Measurements from ENCODE around the gene LURAP1L. TPM values are rescaled to one million over a fixed set of nuclear protein-coding genes. Genes with fewer than 3 reads are reported as not detected.

The LURAP1L gene
- polyA plus RNA-seq, 2 of the 4 experiments (the other 2 are of a cell fraction), result 24.4 to 61.4 TPM

- Histone ChIP-seq H3K4me3 (no peak overlapping the region), H3K9me3 (no peaks in the 10 kb centered on the region), H3K27ac (peak overlapping the region; percentile 46 to 52; a peak in 3 of 6 replicates), H3K4me1 (peaks cover 69% of the 10 kb centered on the region), H3K4me2 (peak overlapping the region; percentile 25; the same call in 2 of the 3 replicates)
- CTCF ChIA-PET, result interaction anchor here (1.2 to 3.1 kb wide), 2 partner anchors 14 to 21 kb away, joined by 3 to 21 read pairs; partner anchors contain the start of gene LURAP1L
- TF ChIP-seq RARB (CRISPR knock-in tag; IDR thresholded peaks at IDR 0.05) (no peak), HOXB13 (CRISPR knock-in tag; IDR thresholded peaks at IDR 0.05; ENCODE audit: low read depth) (no peak), MYC (IDR thresholded peaks at IDR 0.05; ENCODE audit: borderline replicate concordance, low read length) (no peak), ZC3H11A (IDR thresholded peaks at IDR 0.05) (no peak), ESRRA (IDR thresholded peaks at IDR 0.05; ENCODE audit: borderline replicate concordance, low read length) (no peak), USF2 (IDR thresholded peaks at IDR 0.05) (no peak), HOXB5 (CRISPR knock-in tag; IDR thresholded peaks at IDR 0.05) (no peak), REST (IDR thresholded peaks at IDR 0.05) (no peak), HDAC2 (IDR thresholded peaks at IDR 0.05) (no peak), HES2 (IDR thresholded peaks at IDR 0.05) (no peak), KDM5A (IDR thresholded peaks at IDR 0.05) (no peak), NR3C1 (IDR thresholded peaks at IDR 0.05) (no peak), EHF (CRISPR knock-in tag; IDR thresholded peaks at IDR 0.05) (no peak), GATA3 (IDR thresholded peaks at IDR 0.05; ENCODE audit: borderline replicate concordance) (no peak), POLR2AphosphoS2 (conservative IDR thresholded peaks at IDR 0.05; ENCODE audit: low read length) (no peak)
- TF ChIP-seq, protein P1, sequence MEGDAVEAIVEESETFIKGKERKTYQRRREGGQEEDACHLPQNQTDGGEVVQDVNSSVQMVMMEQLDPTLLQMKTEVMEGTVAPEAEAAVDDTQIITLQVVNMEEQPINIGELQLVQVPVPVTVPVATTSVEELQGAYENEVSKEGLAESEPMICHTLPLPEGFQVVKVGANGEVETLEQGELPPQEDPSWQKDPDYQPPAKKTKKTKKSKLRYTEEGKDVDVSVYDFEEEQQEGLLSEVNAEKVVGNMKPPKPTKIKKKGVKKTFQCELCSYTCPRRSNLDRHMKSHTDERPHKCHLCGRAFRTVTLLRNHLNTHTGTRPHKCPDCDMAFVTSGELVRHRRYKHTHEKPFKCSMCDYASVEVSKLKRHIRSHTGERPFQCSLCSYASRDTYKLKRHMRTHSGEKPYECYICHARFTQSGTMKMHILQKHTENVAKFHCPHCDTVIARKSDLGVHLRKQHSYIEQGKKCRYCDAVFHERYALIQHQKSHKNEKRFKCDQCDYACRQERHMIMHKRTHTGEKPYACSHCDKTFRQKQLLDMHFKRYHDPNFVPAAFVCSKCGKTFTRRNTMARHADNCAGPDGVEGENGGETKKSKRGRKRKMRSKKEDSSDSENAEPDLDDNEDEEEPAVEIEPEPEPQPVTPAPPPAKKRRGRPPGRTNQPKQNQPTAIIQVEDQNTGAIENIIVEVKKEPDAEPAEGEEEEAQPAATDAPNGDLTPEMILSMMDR (IDR thresholded peaks at IDR 0.05), result no peak
- ATAC-seq, result no peak
- no peak for DNase-seq (ENCODE audit: low read depth in 1 of 2, low spot score in 1 of 2)
- 95% methylated on average over 1 of the region's 1 CpG for WGBS (ENCODE audit: missing lambda C conversion rate)
- POLR2A ChIA-PET, result no interaction called here
- no peak for FAIRE-seq
Observed at GRCh38 chr9:12796601-12797000, 21.8 kb downstream of the LURAP1L start.

- DNase-seq (ENCODE audit: low read depth in 1 of 2, low spot score in 1 of 2) (no peak), FAIRE-seq (no peak), ATAC-seq (no peak)
- 87% methylated on average over 1 of the region's 1 CpG for WGBS (ENCODE audit: missing lambda C conversion rate)
- ChIA-PET POLR2A (no interaction called here), CTCF (interaction anchor here (0.9 to 3.1 kb wide), 7 partner anchors 10 to 88 kb away, joined by 3 to 21 read pairs (median 3); partner anchors contain the start of gene LURAP1L)
- Histone ChIP-seq H3K4me2 (peak overlapping the region; percentile 25; the same call in 2 of the 3 replicates), H3K4me3 (no peak overlapping the region), H3K4me1 (peaks cover 65% of the 10 kb centered on the region), H3K9me3 (no peaks in the 10 kb centered on the region), H3K27ac (peak overlapping the region; percentile 46 to 52; a peak in 4 of 6 replicates)
- TF ChIP-seq TFCP2L1 (CRISPR knock-in tag; IDR thresholded peaks at IDR 0.05) (no peak), SREBF2 (IDR thresholded peaks at IDR 0.05) (no peak), MYC (IDR thresholded peaks at IDR 0.05; ENCODE audit: borderline replicate concordance, low read length) (no peak), ZFP36 (IDR thresholded peaks at IDR 0.05; ENCODE audit: borderline replicate concordance, partially characterized antibody) (no peak)
Observed at GRCh38 chr9:12797037-12797436, 22.2 kb downstream of the LURAP1L start.
